ENCODE data around the gene NMNAT3.

The NMNAT3 gene

GRCh38 chr3:139676108-139676507 lies 1.7 kb downstream of the NMNAT3 start:
- no peak for DNase-seq (ENCODE audit: insufficient read length, low spot score)
- no peak for FAIRE-seq

- DNase-seq (ENCODE audit: insufficient read length, low spot score) (no peak), FAIRE-seq (no peak)
Observed at GRCh38 chr3:139675327-139675726, 2.4 kb downstream of the NMNAT3 start.

- FAIRE-seq (no peak), DNase-seq (ENCODE audit: insufficient read length, low spot score) (no peak)
Observed at GRCh38 chr3:139674571-139675260, 3.1 kb downstream of the NMNAT3 start.

- DNase-seq (ENCODE audit: insufficient read length, low spot score) (no peak), FAIRE-seq (no peak)
Observed at GRCh38 chr3:139672884-139673283, 4.9 kb downstream of the NMNAT3 start.

GRCh38 chr3:139671863-139672646 lies 5.7 kb downstream of the NMNAT3 start:
- FAIRE-seq (no peak), DNase-seq (ENCODE audit: insufficient read length, low spot score) (no peak)

GRCh38 chr3:139671107-139671506 lies 6.7 kb downstream of the NMNAT3 start:
- FAIRE-seq (no peak), DNase-seq (ENCODE audit: insufficient read length, low spot score) (no peak)

- FAIRE-seq (no peak), DNase-seq (ENCODE audit: insufficient read length, low spot score) (no peak)
Observed at GRCh38 chr3:139670196-139670595, 7.6 kb downstream of the NMNAT3 start.

- no peak for FAIRE-seq
- DNase-seq (ENCODE audit: insufficient read length, low spot score): no peak
Observed at GRCh38 chr3:139668332-139668731, 9.4 kb downstream of the NMNAT3 start.

GRCh38 chr3:139664958-139665357 lies 12.8 kb downstream of the NMNAT3 start:
- no peak for DNase-seq (ENCODE audit: insufficient read length, low spot score)
- no peak for FAIRE-seq

- DNase-seq (ENCODE audit: insufficient read length, low spot score) (no peak), FAIRE-seq (no peak)
Observed at GRCh38 chr3:139660269-139660668, 17.5 kb downstream of the NMNAT3 start.

- no peak for DNase-seq (ENCODE audit: insufficient read length, low spot score)
- no peak for FAIRE-seq
Observed at GRCh38 chr3:139659511-139659910, 18.3 kb downstream of the NMNAT3 start.

GRCh38 chr3:139657936-139658335 lies 19.8 kb downstream of the NMNAT3 start:
- DNase-seq (ENCODE audit: insufficient read length, low spot score) (no peak), FAIRE-seq (no peak)

GRCh38 chr3:139657434-139657833 lies 20.3 kb downstream of the NMNAT3 start:
- DNase-seq (ENCODE audit: insufficient read length, low spot score) (no peak), FAIRE-seq (no peak)

GRCh38 chr3:139655909-139656595 lies 21.7 kb downstream of the NMNAT3 start:
- FAIRE-seq: no peak
- DNase-seq (ENCODE audit: insufficient read length, low spot score): no peak

- DNase-seq (ENCODE audit: insufficient read length, low spot score) (no peak), FAIRE-seq (no peak)
Observed at GRCh38 chr3:139654637-139655365, 23.0 kb downstream of the NMNAT3 start.

- FAIRE-seq: no peak
- no peak for DNase-seq (ENCODE audit: insufficient read length, low spot score)
Observed at GRCh38 chr3:139653582-139653981, 24.2 kb downstream of the NMNAT3 start.

- no peak for DNase-seq (ENCODE audit: insufficient read length, low spot score)
- no peak for FAIRE-seq
Observed at GRCh38 chr3:139652561-139652960, 25.2 kb downstream of the NMNAT3 start.

GRCh38 chr3:139647866-139648435 lies 29.8 kb downstream of the NMNAT3 start:
- FAIRE-seq (no peak), DNase-seq (ENCODE audit: insufficient read length, low spot score) (no peak)

- DNase-seq (ENCODE audit: insufficient read length, low spot score) (no peak), FAIRE-seq (no peak)
Observed at GRCh38 chr3:139646512-139646911, 31.3 kb downstream of the NMNAT3 start.

GRCh38 chr3:139642996-139643395 lies 34.8 kb downstream of the NMNAT3 start:
- DNase-seq (ENCODE audit: insufficient read length, low spot score): no peak
- no peak for FAIRE-seq

GRCh38 chr3:139640456-139640855 lies 37.3 kb downstream of the NMNAT3 start:
- DNase-seq (ENCODE audit: insufficient read length, low spot score) (no peak), FAIRE-seq (no peak)

Measured in HTR-8/SVneo (cell line).